NCI-H1092 (cell line): ENCODE data around the gene SORBS1.

Experiments
- DNase-seq: peaks from one replicate; lab custom pipeline; 2025; lab: John Stamatoyannopoulos, UW

The SORBS1 gene

GRCh38 chr10:95561177-95561863 is at the start of gene SORBS1:
Gene SORBS1 (minus strand): TSS chr10:95561371. CDS start chr10:95441135, 120,236 bp downstream.
- peak; percentile 94 for DNase-seq

GRCh38 chr10:95610727-95611126 is 49.6 kb upstream of the SORBS1 start:
- DNase-seq, result no peak

DNA sequence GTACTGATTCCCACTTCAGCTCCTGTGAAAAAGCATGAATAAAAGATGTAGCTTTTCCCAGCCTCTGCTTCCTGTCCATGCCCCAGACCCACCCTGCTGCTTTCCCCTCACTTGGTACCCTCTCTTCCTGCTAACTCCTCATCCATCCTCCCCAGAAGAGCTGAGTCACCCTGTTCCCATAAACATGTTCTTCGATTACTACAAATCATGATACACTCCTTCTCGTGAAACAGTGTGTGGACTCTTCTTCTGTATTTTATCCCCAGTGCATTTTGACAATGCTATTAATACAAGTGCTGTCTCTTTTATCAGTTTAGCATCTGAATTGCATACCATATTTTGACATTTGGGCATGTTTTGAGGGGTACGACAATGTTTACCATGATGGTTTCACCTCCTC is 45.8 kb upstream of the SORBS1 start:
- no peak for DNase-seq

- DNase-seq, result no peak
Measured at GRCh38 chr10:95605163-95605562, 44.0 kb upstream of the SORBS1 start.

- DNase-seq, result no peak
Measured at GRCh38 chr10:95604630-95605029, 43.5 kb upstream of the SORBS1 start.

- no peak for DNase-seq
Measured at GRCh38 chr10:95602382-95602781, 41.2 kb upstream of the SORBS1 start.

- DNase-seq, result peak; percentile 74
Measured at GRCh38 chr10:95601116-95601719, 40.0 kb upstream of the SORBS1 start.

- no peak for DNase-seq
Measured at GRCh38 chr10:95600158-95600557, 39.0 kb upstream of the SORBS1 start.

GRCh38 chr10:95597788-95598187 is 36.6 kb upstream of the SORBS1 start:
- no peak for DNase-seq

DNA sequence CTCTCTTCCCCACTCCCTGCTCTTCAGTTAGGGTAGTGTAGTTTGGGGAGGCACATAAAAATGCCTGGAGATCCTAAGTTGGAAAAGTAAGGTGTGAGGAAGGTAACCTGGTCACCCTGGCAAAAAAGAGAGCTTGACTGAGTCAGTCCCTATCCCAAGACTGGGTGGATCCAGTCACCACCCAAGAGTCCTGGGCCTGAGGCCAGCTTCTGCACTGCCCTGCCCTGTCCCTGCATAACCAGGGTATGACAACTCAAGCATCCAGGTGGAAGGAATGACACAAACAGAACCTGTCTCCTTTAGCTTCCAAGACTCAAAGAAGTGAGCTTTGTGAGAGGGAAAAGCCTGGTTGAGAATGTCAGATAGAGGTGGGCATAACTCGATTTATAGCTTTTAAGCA is 26.9 kb upstream of the SORBS1 start:
- DNase-seq, result no peak

DNA sequence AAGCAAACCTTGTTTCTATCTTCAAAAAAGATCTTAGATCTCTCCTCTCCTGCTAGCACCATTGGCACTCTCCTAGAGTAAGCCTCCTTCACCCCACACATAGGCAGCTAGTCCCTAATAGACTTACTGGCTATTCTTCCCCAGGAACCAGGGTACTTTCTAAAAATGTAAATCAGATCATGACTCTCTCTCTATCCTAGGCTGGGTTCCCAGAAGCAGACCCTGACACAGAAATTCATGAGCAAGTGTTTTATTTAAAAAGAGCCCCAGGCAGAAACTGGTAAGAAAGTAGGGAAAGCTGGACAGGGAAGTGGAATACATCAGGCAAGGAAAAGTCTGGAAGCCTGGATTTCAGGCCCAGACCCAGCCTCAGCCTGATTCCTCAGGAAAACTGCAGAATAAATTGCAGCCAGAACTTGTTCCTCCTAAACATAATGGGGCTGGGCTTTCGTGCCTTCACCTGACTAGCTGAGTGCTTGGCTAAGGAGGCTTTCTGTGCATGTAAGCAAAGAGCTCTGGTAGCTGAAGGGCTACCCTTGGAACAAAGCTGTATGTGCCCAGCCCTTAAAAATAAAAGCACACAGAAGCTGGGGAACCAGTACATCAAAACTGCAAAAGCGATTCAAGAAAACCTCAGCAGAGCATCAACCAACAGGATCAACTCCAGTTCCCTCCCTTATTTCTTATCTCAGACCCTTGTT is 18.8 kb upstream of the SORBS1 start:
- DNase-seq, result no peak

- DNase-seq, result no peak
Measured at GRCh38 chr10:95579292-95579691, 18.1 kb upstream of the SORBS1 start.

DNA sequence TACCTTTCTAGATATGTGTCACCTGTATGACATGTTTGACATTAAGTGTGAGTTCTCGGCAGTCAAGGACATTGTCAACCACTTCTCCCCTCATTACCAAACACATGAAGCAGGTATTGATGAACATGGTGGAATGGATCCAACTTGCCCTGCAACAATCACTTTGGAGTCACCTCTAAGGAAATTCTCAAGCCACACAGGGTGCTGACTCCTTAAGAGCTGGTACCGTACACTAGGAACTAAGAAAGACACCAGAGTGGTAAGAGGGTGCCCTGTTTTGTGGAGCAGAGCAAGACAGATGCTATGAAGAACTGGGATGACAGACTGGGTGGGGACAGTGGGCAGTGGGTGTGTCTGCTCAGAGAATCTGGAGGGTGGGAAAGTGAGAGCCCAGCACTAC is 17.4 kb upstream of the SORBS1 start:
- DNase-seq, result no peak

GRCh38 chr10:95574649-95575365 is 13.6 kb upstream of the SORBS1 start:
- DNase-seq, result no peak

DNA sequence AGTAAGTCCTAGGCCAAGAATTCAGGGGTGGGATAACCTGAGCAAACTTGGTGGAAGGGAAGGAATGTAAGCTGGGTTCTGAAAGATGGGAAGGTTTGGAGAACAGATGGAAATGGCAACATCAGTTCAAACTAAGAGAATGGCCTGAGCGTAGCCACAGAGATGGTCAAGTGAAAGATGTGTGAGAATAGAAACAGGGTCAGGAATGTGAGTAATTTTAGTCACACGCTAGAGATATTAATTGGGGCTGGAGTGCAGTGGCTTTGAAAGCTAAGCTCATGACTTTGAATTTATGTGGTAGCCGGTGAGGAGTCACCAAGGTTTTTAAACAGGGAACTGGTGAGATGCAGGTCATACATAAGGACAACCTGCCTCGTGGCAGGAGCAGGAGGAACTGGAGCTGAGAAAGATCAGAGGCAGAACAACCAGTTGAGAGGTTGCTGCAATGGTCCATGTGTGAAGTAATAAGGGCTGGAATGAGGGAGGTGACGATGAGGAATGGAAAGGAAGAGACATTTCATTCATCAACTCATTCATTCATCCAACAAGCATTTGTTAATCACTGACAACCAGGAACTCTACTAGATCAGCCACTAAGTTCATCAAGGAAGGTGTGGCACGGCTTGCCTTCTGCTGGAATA is 12.9 kb upstream of the SORBS1 start:
- no peak for DNase-seq

GRCh38 chr10:95573527-95573926 is 12.4 kb upstream of the SORBS1 start:
- DNase-seq, result no peak

GRCh38 chr10:95572131-95572820 is 11.1 kb upstream of the SORBS1 start:
- no peak for DNase-seq

DNA sequence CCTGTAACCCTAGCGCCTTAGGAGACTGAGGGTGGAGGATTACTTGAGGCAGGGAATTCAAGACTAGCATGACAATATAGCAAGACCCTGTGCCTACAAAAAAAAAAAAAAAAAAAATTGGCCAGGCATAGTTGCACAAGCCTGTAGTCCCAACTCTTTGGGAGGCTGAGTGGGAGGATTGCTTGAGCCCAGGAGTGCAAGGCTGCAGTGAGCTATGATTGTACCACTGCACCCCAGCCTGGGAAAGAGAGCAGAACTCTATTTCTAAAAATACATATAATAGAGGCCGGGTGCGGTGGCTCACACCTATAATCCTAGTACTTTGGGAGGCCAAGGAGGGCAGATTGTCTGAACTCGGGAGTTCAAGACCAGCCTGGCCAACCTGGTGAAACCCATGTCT is 10.2 kb upstream of the SORBS1 start:
- DNase-seq, result no peak

DNA sequence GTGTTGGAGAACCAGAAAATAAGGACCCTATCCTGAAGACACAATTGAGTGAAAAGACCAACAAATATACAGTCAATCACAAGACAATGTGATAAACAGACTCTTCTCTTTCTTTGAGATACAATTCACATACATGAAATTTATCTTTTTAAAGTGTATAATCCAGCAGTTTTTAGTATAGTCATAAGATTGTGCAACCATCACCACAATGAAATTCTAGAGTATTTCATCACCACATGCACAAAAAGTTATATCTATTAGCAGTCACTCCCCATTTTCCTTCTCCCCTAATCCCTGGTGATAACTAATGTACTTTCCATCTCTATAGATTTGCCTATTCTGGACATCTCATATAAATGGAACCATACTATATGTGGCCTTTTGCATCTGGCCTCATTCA is 8.2 kb upstream of the SORBS1 start:
- no peak for DNase-seq

GRCh38 chr10:95567903-95568630 is 6.9 kb upstream of the SORBS1 start:
- no peak for DNase-seq

DNA sequence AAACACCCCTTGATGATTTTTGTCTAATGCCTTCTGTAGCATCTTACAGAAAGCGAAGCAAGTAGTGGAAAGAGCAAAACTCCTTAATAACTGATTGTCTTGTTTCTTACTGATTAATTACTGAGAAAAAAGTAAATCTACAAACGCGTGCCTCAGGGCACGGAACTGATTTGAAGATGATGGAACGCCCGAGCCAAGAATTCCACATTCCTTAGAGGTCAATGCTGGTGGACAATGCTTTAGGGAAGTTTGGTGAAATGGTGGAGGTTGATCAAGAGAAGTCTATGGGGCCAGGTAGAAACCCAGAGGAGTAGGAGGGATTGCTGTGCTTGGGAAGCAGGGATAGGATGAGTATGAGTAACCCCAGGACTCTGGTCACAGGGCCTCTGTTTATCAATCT is 5.0 kb upstream of the SORBS1 start:
- DNase-seq, result no peak
